SU-DHL-6 (cell line): Measurements from ENCODE around the gene CAMSAP3.

Experiments
- CTCF ChIP-seq: fragments of 200-600 bp; sonication (generic); IDR thresholded peaks from one replicate; pipeline ENCODE4 v1.5.1; 2017; ENCODE audit warnings: antibody characterized with exemption, mild to moderate bottlenecking, low read length, moderate library complexity; ENCODE audit not compliant: insufficient read depth, poor library complexity, severe bottlenecking
- EZH2phosphoT487 ChIP-seq: fragments of 200-600 bp; sonication (generic), shearing (Covaris generic); conservative IDR thresholded peaks from 2 replicates; pipeline ENCODE4 v1.6.1; 2018; ENCODE audit warnings: mild to moderate bottlenecking, antibody characterized with exemption, low read length, moderate library complexity, mixed read lengths

- TF ChIP-seq CTCF (no peak), EZH2phosphoT487 (no peak)
Observed at GRCh38 chr19:7578127-7578526, 17.5 kb upstream of the CAMSAP3 start.
